A549 (cell line): Measurements from ENCODE around the gene ZBP1.

Experiments
- BHLHE40 ChIP-seq: IDR thresholded peaks from 2 replicates; pipeline ENCODE4 v1.6.1; 2012; ENCODE audit warnings: low read depth, low read length, inconsistent platforms
- CBX2 ChIP-seq: fragments of 200-600 bp; sonication (generic); IDR thresholded peaks from 2 replicates; pipeline ENCODE4 v1.6.1; 2016; ENCODE audit warnings: low read depth, mild to moderate bottlenecking, borderline replicate concordance
- CHD2 ChIP-seq: fragments of 150-350 bp; IDR thresholded peaks from 2 replicates; pipeline ENCODE4 v1.6.1; 2014; ENCODE audit warnings: low read length; ENCODE audit not compliant: partially characterized antibody
- CTCF ChIP-seq: fragments of >200 bp; sonication (Bioruptor Twin); formaldehyde crosslinking; IDR thresholded peaks from 3 replicates; pipeline ENCODE4 v1.5.1; 2016
- ESRRA ChIP-seq: fragments of 150-350 bp; IDR thresholded peaks from 2 replicates; pipeline ENCODE4 v1.6.1; 2014; ENCODE audit warnings: mild to moderate bottlenecking, low read length, borderline replicate concordance
- MAX ChIP-seq: IDR thresholded peaks from 2 replicates; pipeline ENCODE4 v1.6.1; 2012
- POLR2A ChIP-seq: IDR thresholded peaks from 2 replicates; pipeline ENCODE4 v1.6.1; 2012; ENCODE audit warnings: mild to moderate bottlenecking, low read length
- RCOR1 ChIP-seq: fragments of 150-350 bp; IDR thresholded peaks from 2 replicates; pipeline ENCODE4 v1.6.1; 2014; ENCODE audit warnings: antibody characterized with exemption, low read length, low read depth
- REST ChIP-seq: fragments of 200-600 bp; sonication (generic); IDR thresholded peaks from 2 replicates; pipeline ENCODE4 v1.6.1; 2016; ENCODE audit warnings: antibody characterized with exemption, mild to moderate bottlenecking, moderate library complexity
- ZC3H11A ChIP-seq: fragments of 450-650 bp; IDR thresholded peaks from 2 replicates; pipeline ENCODE4 v1.6.1; 2014; ENCODE audit warnings: antibody characterized with exemption, mild to moderate bottlenecking

- no peak for TF ChIP-seq CTCF
- TF ChIP-seq REST = no peak
- TF ChIP-seq BHLHE40 = no peak
- no peak for TF ChIP-seq MAX
- no peak for TF ChIP-seq CHD2
- TF ChIP-seq POLR2A = no peak
- no peak for TF ChIP-seq RCOR1
- no peak for TF ChIP-seq ZC3H11A
- no peak for TF ChIP-seq ESRRA
- TF ChIP-seq CBX2 = no peak
These were observed 8.5 kb downstream of the ZBP1 start for GRCh38 chr20:57611586-57612311.
